Measurements from ENCODE around the gene ADTRP.

ADTRP gene

DNA sequence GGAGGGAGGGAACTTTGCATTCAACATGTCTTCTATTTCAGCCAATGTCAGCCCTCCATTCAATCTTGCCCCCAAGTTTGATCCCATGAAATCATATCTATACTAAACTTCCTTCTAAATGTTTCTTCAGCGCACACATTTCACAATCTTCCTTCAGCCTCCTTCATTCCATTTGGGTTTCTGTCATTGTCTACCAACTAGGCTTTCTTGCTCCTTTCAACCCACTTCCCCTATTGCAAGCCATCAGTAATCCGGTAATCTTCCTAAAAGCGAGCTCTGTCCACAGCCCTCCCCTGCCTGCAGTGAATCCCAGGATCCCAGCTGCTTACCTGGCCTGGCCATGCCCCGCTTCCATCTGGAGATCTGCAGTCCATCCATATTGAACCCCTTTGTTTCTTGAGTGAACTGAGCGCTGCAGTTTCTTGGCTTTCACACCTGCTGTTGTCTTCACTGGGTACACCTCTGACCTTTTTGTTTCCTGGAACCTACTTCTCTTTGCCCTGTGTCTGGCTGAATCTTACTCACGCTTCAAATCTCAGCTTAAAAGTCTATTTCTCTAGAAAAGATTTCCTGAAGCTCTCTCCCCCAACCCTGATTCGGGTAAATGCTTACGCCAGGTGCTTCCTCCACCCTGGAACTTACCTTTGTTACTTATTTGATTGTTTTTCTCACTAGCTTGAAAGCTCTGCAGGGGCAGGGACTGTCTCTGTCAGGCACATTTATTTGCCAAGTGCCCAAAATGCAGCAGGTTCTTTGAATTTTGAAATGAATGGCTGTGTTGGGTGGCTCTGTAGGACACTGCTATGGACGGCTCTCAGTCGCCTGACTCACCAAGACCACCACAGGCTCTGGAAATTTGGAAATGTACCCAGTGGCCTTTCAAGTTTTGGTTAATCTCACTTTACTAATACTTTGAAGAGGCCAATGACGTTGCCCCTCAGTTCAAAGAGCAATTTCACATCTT lies 50.3 kb downstream of the ADTRP start:
- DNase-seq (ENCODE audit: low read depth in 2 of 3, low spot score in 1 of 3) = no peak

DNA sequence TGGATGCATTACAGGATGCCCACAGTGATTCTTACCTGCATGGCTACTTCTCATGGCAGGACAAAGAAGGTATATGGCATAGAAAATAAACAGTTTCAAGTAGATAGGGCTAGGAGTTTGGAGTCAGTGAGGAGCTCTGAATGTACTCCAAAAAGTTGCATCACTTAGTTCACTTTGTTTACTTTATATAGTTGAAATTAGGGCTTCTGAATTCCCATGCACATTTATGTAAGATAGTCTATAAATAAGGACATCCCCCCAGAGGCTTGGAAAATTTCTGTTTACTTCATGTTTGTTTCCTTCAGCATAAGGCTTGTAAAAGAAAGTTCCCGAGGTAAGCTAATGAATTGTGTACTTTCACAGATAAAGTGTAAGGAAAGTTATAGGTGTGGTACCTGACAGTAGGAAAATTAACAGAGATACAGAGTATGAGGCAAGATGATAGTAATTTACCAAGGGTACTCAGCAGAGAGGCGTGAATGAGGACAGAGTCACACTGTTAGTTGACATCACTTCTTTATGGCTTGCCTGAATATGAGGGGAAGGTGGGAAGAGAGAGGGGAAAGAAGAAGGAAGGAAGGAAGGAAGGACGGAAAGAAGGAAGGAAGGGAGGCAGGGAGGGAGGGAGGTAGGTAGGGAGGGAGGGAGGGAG lies 51.1 kb downstream of the ADTRP start:
- DNase-seq (ENCODE audit: low read depth in 2 of 3, low spot score in 1 of 3) = no peak

DNA sequence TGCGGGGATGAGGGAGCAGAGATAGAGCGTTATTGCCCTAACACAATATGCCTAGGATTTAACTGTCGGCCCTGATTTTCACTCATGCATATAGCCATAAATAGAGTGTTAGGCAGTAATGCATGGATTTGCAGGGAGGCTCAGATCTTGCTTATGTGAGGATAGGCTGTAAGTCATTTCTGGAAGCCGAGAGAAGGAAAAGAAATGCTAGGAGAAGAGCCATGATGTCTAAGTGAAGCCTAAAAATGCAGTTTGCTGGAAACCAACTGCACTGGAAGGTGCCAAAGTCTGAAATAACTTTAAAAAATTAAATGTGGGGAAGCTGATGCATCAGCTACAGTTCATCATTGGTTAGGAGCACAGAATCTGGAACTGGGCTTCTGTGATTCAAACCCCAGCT lies 54.3 kb downstream of the ADTRP start:
- no peak for DNase-seq (ENCODE audit: low read depth in 2 of 3, low spot score in 1 of 3)

- no peak for DNase-seq (ENCODE audit: low read depth in 2 of 3, low spot score in 1 of 3)
Measured at GRCh38 chr6:11722805-11723631, 55.6 kb downstream of the ADTRP start.

GRCh38 chr6:11722220-11722619 lies 56.4 kb downstream of the ADTRP start:
- DNase-seq (ENCODE audit: low read depth in 2 of 3, low spot score in 1 of 3) = no peak

GRCh38 chr6:11718463-11718862 lies 60.1 kb downstream of the ADTRP start:
- no peak for DNase-seq (ENCODE audit: low read depth in 2 of 3, low spot score in 1 of 3)

- no peak for DNase-seq (ENCODE audit: low read depth in 2 of 3, low spot score in 1 of 3)
Measured at GRCh38 chr6:11718031-11718430, 60.6 kb downstream of the ADTRP start.

GRCh38 chr6:11714798-11715285 lies 63.8 kb downstream of the ADTRP start:
- DNase-seq (ENCODE audit: low read depth in 2 of 3, low spot score in 1 of 3) = no peak

DNA sequence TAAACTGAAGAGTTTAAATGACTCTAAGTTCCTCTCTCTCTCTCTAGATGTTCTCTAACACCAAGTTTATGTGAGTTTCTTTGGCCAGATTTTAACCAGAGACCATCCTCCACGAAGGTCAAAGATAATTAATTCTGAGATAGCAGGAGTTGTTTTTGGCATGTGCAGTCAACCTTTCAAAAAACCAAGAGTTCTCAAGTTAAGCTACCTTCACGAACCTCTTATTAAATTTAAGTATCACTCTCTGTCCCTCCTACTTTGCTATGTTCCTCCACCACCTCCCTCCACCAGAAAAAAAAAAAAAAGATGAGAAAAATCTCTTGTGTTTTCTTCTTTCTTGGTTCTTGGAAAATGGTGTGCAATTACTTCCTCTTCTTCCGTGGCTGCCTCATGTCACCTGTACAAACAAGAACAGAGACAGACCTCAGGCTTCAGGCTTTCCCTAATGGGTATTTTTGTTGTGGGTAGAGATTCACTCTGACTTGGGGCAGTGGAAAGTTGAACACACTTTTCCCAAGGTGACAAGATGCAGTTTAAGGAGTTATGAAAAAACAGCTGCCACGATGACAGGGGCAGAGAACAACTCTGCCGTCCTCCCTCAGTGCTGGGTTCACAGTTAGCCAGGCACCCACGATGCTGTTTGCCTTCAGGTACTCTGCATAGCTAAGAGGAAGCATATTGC lies 64.3 kb downstream of the ADTRP start:
- peak in 1 of 3 donors; percentile 38 for DNase-seq (ENCODE audit: low read depth in 2 of 3, low spot score in 1 of 3)

DNA sequence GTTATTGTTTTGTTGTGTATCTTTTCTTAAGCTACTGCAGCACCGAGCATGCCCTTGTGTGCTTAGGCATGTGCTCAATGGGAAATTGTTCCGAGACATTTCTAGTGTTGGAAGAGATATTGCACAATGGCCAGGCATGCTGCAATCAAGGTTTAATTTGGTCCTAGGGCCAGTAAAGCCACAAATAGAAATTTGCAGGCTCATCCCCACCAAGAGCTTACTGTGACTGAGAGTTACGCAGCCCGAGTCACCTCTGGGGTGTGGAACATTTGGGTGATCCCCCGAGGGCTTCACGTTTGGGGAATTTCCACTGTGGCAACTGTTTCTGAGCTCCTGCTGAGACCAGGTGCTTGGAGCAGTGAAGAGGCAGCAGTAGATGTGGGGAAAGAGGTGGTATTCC lies 65.8 kb downstream of the ADTRP start:
- DNase-seq (ENCODE audit: low read depth in 2 of 3, low spot score in 1 of 3) = peak in 1 of 3 donors; percentile 39

DNA sequence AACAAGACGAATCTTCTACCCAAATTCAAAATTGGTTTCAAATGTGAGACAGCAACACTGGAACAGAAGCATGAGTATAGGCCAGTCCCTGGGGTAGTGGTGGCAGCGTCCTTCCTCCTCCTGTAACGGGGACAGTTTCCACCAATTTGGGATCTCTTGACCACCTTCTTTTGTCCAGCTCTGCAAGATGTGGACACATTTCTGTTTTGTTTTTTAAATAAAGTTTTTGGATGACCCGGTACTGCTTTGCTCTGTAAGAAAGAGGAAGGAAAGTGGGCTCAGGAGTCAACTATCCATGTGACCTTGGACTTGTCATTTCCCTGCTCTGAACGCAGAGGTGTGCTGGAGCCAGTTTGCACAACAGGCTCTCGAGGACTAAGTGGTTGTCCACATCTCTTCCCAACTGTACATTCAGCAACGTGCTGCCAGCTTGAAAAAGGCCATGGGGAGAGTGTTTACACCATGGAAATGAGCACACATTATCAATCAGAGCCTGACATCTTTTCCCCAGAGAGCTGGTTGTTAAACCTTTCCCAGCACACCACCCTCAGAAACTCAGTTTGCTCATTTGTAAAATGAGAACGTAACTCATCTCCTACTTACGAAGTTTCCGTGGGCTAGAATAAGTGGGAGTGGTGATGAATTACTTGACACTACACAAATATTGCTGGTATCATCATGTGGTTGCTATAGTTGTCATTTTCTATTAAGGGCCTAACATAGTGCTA lies 66.5 kb downstream of the ADTRP start:
- peak in 1 of 3 donors; percentile 51 for DNase-seq (ENCODE audit: low read depth in 2 of 3, low spot score in 1 of 3)

DNA sequence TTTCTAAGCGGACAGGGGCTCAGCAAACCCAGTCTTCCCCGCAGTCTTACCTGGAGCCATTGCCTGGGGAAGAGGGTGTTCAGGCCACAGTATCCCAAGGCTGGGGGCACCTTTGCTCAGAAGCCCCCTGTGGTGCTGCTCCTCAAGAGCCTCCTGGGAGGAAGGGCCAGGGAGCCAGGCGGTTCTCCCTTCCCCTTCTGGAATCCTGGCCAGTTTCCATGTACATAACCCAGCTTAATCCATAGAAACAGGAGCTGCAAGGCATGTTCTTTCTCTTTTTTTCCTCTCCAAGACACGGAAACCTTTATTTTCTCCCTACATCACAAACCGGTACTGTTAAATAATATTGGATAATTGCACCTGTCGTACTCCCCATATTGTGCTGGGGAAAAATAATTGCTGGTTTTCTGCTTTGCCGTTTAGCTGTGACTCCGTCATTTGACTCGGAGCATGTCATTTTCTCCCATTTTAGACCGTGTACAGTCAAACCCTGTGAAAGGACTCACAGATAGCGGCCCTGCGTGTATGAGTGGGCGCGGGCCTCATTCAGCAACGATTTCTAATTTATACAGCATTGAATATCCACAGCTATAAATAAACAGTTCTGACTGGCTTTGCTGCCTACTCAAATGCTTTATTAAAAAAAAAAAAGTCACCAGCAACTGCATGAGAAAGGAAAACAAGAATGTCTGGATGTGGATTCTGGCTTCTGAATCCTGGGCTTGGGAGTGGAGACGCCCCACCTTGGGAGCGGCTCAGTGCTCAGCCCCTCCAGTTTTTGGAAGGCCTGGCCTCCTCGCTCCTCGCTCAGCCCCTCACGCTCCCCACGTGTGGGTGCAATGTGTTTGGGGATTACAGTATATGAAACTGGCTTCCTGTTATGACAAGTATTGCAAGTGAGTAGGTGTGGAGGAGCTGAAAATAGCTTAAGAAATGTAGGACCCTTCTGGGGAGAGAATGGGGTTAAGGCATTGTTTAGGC lies 67.3 kb downstream of the ADTRP start:
- peak; percentile 64 to 81 (median 73) for DNase-seq (ENCODE audit: low read depth in 2 of 3, low spot score in 1 of 3)

GRCh38 chr6:11710311-11710761 lies 68.3 kb downstream of the ADTRP start:
- peak in 2 of 3 donors; percentile 59 to 66 for DNase-seq (ENCODE audit: low read depth in 2 of 3, low spot score in 1 of 3)

DNA sequence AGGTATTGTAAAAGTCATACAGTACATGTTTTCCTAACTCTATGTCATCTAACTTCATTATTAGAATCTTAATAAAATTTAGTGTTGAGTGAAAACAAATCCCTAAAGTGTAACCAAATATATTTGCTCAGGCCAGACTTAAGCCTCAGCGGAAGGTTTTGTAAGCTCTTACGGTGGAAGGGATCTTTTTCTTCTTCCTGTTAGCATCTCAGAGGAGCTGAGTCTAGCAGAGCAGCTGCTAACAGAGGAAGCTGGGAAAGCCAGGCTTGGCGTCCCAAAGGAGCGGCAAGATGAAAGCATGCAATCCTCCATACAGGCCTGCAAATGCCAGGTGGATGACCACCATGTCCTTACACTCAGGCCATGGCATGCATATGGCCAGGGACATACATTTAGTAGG lies 72.4 kb downstream of the ADTRP start:
- DNase-seq (ENCODE audit: low read depth in 2 of 3, low spot score in 1 of 3) = no peak

DNA sequence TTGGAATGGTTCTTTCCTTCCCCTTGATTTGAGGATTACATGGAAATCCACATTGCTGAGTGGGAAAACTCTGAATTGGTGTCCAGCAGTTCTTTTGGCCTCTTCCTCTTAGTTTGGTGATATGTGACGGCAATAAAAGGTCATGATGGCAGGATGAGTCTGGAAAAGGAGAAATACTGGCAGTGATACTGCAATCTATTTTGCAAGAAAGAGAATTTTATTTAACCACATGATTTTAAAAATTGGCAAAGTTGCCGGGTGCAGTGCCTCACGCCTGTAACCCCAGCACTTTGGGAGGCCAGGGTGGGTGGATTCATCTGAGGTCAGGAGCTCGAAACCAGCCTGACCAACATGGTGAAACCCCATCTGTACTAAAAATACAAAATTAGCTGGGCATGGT lies 73.1 kb downstream of the ADTRP start:
- DNase-seq (ENCODE audit: low read depth in 2 of 3, low spot score in 1 of 3) = no peak

DNA sequence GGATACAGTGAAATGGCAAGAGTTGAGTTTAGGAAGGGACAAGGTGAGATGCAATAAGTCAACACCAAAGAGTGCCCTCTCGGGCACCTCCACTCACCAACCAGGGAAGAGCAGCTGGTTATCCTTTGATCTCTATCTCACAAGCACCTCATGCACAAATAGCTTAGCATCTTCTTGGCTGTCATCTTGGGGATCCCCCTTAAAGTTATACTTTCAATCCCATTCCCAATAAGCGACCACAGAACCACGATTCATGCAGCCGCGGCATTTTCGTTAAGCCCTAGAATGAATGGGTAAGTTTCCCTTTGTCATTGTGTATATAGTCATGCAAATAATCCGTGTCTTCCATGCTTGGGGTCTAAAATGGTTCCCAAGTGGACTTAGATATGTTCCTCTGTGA lies 73.5 kb downstream of the ADTRP start:
- no peak for DNase-seq (ENCODE audit: low read depth in 2 of 3, low spot score in 1 of 3)

DNA sequence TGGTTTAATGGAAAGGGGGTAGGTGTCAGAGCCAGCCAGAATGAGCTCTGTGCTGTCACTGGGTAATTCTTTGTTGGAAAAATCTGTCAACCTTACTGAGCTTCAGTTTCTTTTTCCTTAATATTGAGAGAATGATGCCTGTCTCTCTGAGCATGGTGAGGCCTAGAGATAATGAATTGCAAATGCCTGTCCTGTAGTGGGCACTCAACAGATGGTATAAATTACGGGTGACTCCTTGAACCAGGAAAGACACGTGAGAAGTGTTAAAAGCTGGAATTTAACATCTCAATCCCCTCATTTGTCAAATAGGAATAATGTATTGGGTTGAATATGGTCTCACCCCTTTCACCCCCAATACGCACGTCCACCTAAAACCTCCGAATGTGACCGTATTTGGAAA lies 74.9 kb downstream of the ADTRP start:
- no peak for DNase-seq (ENCODE audit: low read depth in 2 of 3, low spot score in 1 of 3)

GRCh38 chr6:11702500-11703130 lies 76.0 kb downstream of the ADTRP start:
- no peak for DNase-seq (ENCODE audit: low read depth in 2 of 3, low spot score in 1 of 3)

Measured in stimulated activated CD4-positive, alpha-beta T cell treated with anti-CD3 and anti-CD28 coated beads, Interleukin-12 subunit alpha, Interleukin-12 subunit beta, amount 100 ng/mL, for 48 hours (primary cell).